ENCODE measurements around the gene GALNT4.
A peak's percentile ranks its signal among the peaks of the same experiment; 100 is the strongest.

GALNT4 gene

GRCh38 chr12:89524541-89525304 lies at the start of gene GALNT4:
Gene GALNT4, minus strand, starts transcription at chr12:89524796. Its CDS starts 247 bp downstream, at chr12:89524549.
- H2AFZ ChIP-seq (ENCODE audit: low read depth, low read length): peak within 1 kb of the TSS; percentile 93
- H3K4me3 ChIP-seq (ENCODE audit: low read length): peak within 1 kb of the TSS; percentile 72
- peaks cover 5% of the 10 kb centered on the region for H3K36me3 ChIP-seq (ENCODE audit: insufficient read depth, low read length)
- no peaks in the 10 kb centered on the region for H3K27me3 ChIP-seq (ENCODE audit: insufficient read depth, low read length)
- H3K4me1 ChIP-seq (ENCODE audit: insufficient read depth, low read length): peaks cover 11% of the 10 kb centered on the region
- H3K9me3 ChIP-seq (ENCODE audit: low read length): no peaks in the 10 kb centered on the region

DNA sequence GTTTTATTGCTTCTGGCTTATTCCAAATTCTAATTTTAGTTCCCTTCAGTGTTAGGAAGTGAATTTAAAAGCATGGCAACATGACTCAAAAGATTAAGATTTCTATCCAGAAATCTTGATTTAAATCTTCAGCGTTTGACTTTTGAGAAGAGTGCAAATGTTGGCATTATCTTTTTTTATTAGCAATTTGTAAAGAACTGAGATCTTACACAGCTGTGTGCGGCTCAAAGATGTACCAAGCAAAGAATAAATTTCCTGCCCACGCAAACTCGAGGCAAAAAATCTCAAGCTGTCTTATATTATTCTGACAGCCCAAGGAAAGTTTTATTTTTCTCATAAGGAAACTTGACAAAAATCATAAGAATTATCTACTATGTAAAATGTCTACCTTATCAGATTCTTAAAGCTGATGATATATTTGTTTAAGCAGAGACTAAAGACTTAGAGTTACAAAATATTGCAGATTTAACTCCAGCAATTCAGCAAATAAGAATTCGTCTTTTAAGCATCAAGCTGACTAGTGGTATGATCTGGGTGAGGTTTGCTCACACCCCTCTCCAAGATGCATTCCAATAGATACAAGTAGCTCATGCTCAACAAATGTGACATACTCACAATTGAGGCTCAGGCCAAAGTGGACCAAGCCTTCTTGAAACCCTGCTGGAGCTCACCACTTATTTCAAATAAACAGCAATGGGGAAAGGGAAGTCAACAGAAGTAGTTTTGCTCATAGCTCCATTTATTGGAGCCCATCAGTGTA lies 48.6 kb upstream of the GALNT4 start:
- Histone ChIP-seq H3K27me3 (ENCODE audit: insufficient read depth, low read length) (no peaks in the 10 kb centered on the region), H3K9me3 (ENCODE audit: low read length) (no peaks in the 10 kb centered on the region), H3K36me3 (ENCODE audit: insufficient read depth, low read length) (no peaks in the 10 kb centered on the region), H2AFZ (ENCODE audit: low read depth, low read length) (no peak overlapping the region), H3K4me3 (ENCODE audit: low read length) (no peak overlapping the region), H3K4me1 (ENCODE audit: insufficient read depth, low read length) (peaks cover 7% of the 10 kb centered on the region)

- H3K4me1 ChIP-seq (ENCODE audit: insufficient read depth, low read length): peaks cover 7% of the 10 kb centered on the region
- no peak overlapping the region for H3K4me3 ChIP-seq (ENCODE audit: low read length)
- no peaks in the 10 kb centered on the region for H3K36me3 ChIP-seq (ENCODE audit: insufficient read depth, low read length)
- no peaks in the 10 kb centered on the region for H3K27me3 ChIP-seq (ENCODE audit: insufficient read depth, low read length)
- H2AFZ ChIP-seq (ENCODE audit: low read depth, low read length): no peak overlapping the region
- no peaks in the 10 kb centered on the region for H3K9me3 ChIP-seq (ENCODE audit: low read length)
Measured at GRCh38 chr12:89571491-89572195, 47.0 kb upstream of the GALNT4 start.

DNA sequence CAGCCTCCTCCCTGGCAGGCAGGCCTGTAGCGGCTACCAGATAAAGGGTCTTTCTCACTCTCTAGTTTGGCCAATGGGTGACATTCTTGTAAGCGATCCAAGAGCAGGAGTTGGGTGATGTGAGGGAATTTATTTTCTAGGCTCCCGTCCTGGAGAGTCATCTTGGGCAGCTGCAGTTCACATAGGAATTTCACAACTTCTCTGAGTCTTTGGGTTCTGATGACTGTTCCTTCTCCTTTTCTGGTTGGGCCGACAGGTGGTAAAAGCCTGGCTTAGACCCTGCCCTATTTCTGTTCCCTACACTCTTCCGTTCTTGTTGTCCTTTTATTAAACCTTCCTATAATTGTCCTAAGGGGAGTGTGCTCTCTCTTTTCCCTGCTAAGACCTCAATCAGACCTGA lies 43.9 kb upstream of the GALNT4 start:
- Histone ChIP-seq H3K9me3 (ENCODE audit: low read length) (no peaks in the 10 kb centered on the region), H2AFZ (ENCODE audit: low read depth, low read length) (no peak overlapping the region), H3K4me1 (ENCODE audit: insufficient read depth, low read length) (no peaks in the 10 kb centered on the region), H3K27me3 (ENCODE audit: insufficient read depth, low read length) (no peaks in the 10 kb centered on the region), H3K36me3 (ENCODE audit: insufficient read depth, low read length) (no peaks in the 10 kb centered on the region), H3K4me3 (ENCODE audit: low read length) (no peak overlapping the region)

GRCh38 chr12:89567691-89568239 lies 43.2 kb upstream of the GALNT4 start:
- no peak overlapping the region for H3K4me3 ChIP-seq (ENCODE audit: low read length)
- H3K27me3 ChIP-seq (ENCODE audit: insufficient read depth, low read length): no peaks in the 10 kb centered on the region
- H3K9me3 ChIP-seq (ENCODE audit: low read length): no peaks in the 10 kb centered on the region
- H2AFZ ChIP-seq (ENCODE audit: low read depth, low read length): no peak overlapping the region
- no peaks in the 10 kb centered on the region for H3K36me3 ChIP-seq (ENCODE audit: insufficient read depth, low read length)
- no peaks in the 10 kb centered on the region for H3K4me1 ChIP-seq (ENCODE audit: insufficient read depth, low read length)

GRCh38 chr12:89566615-89567014 lies 42.0 kb upstream of the GALNT4 start:
- Histone ChIP-seq H3K36me3 (ENCODE audit: insufficient read depth, low read length) (no peaks in the 10 kb centered on the region), H3K4me3 (ENCODE audit: low read length) (no peak overlapping the region), H3K9me3 (ENCODE audit: low read length) (no peaks in the 10 kb centered on the region), H2AFZ (ENCODE audit: low read depth, low read length) (no peak overlapping the region), H3K4me1 (ENCODE audit: insufficient read depth, low read length) (no peaks in the 10 kb centered on the region), H3K27me3 (ENCODE audit: insufficient read depth, low read length) (no peaks in the 10 kb centered on the region)

- Histone ChIP-seq H3K9me3 (ENCODE audit: low read length) (no peaks in the 10 kb centered on the region), H3K27me3 (ENCODE audit: insufficient read depth, low read length) (no peaks in the 10 kb centered on the region), H3K36me3 (ENCODE audit: insufficient read depth, low read length) (no peaks in the 10 kb centered on the region), H2AFZ (ENCODE audit: low read depth, low read length) (no peak overlapping the region), H3K4me1 (ENCODE audit: insufficient read depth, low read length) (no peaks in the 10 kb centered on the region), H3K4me3 (ENCODE audit: low read length) (no peak overlapping the region)
Measured at GRCh38 chr12:89565002-89565401, 40.4 kb upstream of the GALNT4 start.

DNA sequence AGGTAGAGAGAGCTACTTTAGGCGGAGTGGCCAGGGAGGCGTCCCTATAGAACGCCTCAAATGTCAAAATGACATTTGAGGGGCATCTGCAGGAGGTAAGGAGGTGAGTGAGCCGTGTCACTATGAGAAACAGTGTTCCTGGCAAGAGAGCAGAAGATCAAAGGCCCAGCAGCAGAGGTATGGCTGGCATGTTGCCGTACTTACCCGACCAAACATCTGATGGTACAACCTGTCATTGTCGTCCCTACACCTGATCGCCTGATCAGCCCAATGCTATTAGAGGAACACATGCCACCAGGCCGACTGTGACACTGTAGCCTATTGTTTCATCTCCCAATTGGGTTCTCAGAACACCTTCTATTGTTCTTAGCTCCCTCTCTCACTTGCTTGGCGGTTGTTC lies 35.2 kb upstream of the GALNT4 start:
- Histone ChIP-seq H3K27me3 (ENCODE audit: insufficient read depth, low read length) (no peaks in the 10 kb centered on the region), H3K9me3 (ENCODE audit: low read length) (no peaks in the 10 kb centered on the region), H3K4me1 (ENCODE audit: insufficient read depth, low read length) (no peaks in the 10 kb centered on the region)

DNA sequence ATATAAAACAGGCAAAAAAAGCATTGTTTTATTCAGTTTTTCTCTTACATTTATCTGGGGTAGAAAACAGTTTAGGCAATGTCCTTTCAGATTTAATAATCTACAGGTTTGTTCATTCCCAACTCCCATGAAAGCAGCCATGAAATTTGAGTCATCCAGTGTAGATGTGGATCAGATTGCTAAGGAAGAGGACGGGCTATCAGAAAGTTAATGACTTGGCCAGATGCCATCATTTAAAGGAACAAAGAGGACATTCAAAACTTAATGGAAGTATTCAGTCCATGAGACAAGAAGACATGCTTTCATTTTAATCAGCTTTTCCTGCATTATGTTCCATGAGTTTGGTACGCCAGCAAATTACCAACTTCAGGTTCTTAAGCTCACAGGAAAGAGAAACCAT lies 32.4 kb upstream of the GALNT4 start:
- no peaks in the 10 kb centered on the region for H3K36me3 ChIP-seq (ENCODE audit: insufficient read depth, low read length)
- H3K4me3 ChIP-seq (ENCODE audit: low read length): no peak overlapping the region
- H3K27me3 ChIP-seq (ENCODE audit: insufficient read depth, low read length): no peaks in the 10 kb centered on the region
- no peak overlapping the region for H2AFZ ChIP-seq (ENCODE audit: low read depth, low read length)
- no peaks in the 10 kb centered on the region for H3K9me3 ChIP-seq (ENCODE audit: low read length)
- H3K4me1 ChIP-seq (ENCODE audit: insufficient read depth, low read length): no peaks in the 10 kb centered on the region

More for the DNA sequence above, 35.2 kb upstream of the GALNT4 start:
- no peaks in the 10 kb centered on the region for H3K36me3 ChIP-seq (ENCODE audit: insufficient read depth, low read length)
- H2AFZ ChIP-seq (ENCODE audit: low read depth, low read length): no peak overlapping the region
- H3K4me3 ChIP-seq (ENCODE audit: low read length): no peak overlapping the region

- H3K27me3 ChIP-seq (ENCODE audit: insufficient read depth, low read length): no peaks in the 10 kb centered on the region
- no peaks in the 10 kb centered on the region for H3K4me1 ChIP-seq (ENCODE audit: insufficient read depth, low read length)
- H3K4me3 ChIP-seq (ENCODE audit: low read length): no peak overlapping the region
- H3K36me3 ChIP-seq (ENCODE audit: insufficient read depth, low read length): no peaks in the 10 kb centered on the region
- no peaks in the 10 kb centered on the region for H3K9me3 ChIP-seq (ENCODE audit: low read length)
- no peak overlapping the region for H2AFZ ChIP-seq (ENCODE audit: low read depth, low read length)
Measured at GRCh38 chr12:89552376-89552775, 27.8 kb upstream of the GALNT4 start.

DNA sequence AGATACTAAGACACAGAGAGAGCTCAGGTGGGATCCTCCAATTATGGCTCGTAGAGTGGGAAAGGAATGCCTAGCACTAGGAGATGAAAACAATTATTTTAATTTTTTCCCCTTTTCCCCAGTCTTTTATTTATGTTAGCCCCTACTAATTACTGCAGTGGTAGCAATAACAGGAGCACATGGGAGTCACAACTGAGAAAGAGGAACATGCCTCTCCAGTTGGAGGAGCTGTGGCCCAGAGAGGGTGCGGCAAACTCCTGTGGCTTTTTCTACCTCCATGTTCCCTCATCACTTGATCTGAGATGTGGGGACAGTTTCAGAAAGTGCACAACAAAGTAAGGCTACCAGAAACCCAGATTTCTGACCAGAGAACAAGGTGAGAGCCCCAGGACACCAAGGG lies 27.2 kb upstream of the GALNT4 start:
- Histone ChIP-seq H3K9me3 (ENCODE audit: low read length) (no peaks in the 10 kb centered on the region), H3K36me3 (ENCODE audit: insufficient read depth, low read length) (no peaks in the 10 kb centered on the region), H3K27me3 (ENCODE audit: insufficient read depth, low read length) (no peaks in the 10 kb centered on the region), H3K4me1 (ENCODE audit: insufficient read depth, low read length) (no peaks in the 10 kb centered on the region), H2AFZ (ENCODE audit: low read depth, low read length) (no peak overlapping the region), H3K4me3 (ENCODE audit: low read length) (no peak overlapping the region)

DNA sequence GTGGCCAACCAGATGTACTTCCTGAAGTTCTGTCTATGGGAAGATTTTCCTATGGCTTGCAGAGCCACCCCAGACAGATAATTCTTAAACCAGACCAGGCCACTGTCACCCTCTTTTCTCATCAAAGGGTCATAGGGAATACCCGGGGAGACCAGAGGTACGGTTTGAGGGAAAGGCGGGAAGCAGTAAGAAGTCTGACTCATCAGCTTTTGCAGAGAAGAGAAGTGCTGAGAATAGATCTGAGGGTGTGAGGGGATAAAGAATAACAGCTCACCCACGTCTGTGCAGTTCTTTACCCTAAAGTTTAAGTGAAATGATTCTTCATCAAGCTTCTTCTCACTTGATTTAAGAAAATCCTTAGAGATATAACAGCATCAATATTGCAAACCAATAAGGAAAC lies 22.5 kb upstream of the GALNT4 start:
- Histone ChIP-seq H3K4me3 (ENCODE audit: low read length) (no peak overlapping the region), H2AFZ (ENCODE audit: low read depth, low read length) (no peak overlapping the region), H3K27me3 (ENCODE audit: insufficient read depth, low read length) (no peaks in the 10 kb centered on the region)

DNA sequence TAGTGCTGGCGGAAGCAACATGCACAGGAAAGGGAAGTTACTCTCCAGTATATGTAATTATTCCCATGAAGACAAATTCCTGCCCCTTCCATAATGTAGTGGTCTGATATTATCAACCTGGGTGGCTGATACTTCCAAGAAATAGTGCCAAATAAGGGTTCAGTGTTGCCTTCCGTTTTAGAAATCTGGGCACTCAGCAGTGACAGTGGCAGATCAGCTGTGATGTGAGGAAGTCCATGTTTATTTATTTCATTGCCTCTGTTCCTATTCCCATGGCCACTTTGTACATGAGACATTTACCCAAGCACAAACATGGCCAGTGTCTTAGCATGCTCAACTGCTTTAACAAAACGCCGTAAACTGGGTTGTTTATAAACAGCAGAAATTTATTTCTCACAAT lies 21.6 kb upstream of the GALNT4 start:
- H3K4me1 ChIP-seq (ENCODE audit: insufficient read depth, low read length): peaks cover 12% of the 10 kb centered on the region
- no peaks in the 10 kb centered on the region for H3K27me3 ChIP-seq (ENCODE audit: insufficient read depth, low read length)
- H3K36me3 ChIP-seq (ENCODE audit: insufficient read depth, low read length): no peaks in the 10 kb centered on the region
- H3K4me3 ChIP-seq (ENCODE audit: low read length): no peak overlapping the region
- H2AFZ ChIP-seq (ENCODE audit: low read depth, low read length): no peak overlapping the region
- no peaks in the 10 kb centered on the region for H3K9me3 ChIP-seq (ENCODE audit: low read length)

More for the DNA sequence above, 22.5 kb upstream of the GALNT4 start:
- Histone ChIP-seq H3K36me3 (ENCODE audit: insufficient read depth, low read length) (no peaks in the 10 kb centered on the region), H3K9me3 (ENCODE audit: low read length) (no peaks in the 10 kb centered on the region), H3K4me1 (ENCODE audit: insufficient read depth, low read length) (peaks cover 12% of the 10 kb centered on the region)

All from neuron (in vitro differentiated cells).